HG03280 (cell line): ENCODE results near the gene TXNDC11.

Experiments used
- ATAC-seq: cut with Tn5 transposase; IDR thresholded peaks from one replicate; pipeline ENCODE4 v1.9.1; 2021; ENCODE audit warnings: mild to moderate bottlenecking, moderate library complexity; ENCODE audit not compliant: unreplicated experiment

The TXNDC11 gene

DNA sequence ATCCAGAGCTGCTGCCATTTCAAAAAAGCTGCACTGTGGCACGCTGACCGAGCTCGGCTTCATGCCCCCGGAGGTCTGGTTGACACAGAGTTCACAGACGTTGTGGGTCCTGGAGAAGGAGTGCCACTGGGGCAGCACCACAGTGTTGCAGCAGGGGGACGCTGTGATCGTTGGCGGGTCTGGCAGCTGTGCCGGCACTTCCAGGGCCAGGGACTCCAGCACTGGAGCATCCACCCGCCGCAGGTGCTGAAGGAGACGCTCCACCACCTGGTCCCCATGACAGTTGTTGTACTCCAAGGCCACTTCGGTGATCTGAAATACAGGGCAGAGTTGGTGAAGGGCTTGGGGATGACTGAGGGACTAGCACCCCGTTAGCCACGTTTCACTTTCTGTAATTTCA, 50.9 kb downstream of the TXNDC11 start:
- ATAC-seq: no peak

- no peak for ATAC-seq
These were observed 51.4 kb downstream of the TXNDC11 start for GRCh38 chr16:11691235-11691634.

GRCh38 chr16:11689031-11689840, 53.4 kb downstream of the TXNDC11 start:
- ATAC-seq: peak; percentile 79

GRCh38 chr16:11688520-11688886, 54.2 kb downstream of the TXNDC11 start:
- no peak for ATAC-seq

DNA sequence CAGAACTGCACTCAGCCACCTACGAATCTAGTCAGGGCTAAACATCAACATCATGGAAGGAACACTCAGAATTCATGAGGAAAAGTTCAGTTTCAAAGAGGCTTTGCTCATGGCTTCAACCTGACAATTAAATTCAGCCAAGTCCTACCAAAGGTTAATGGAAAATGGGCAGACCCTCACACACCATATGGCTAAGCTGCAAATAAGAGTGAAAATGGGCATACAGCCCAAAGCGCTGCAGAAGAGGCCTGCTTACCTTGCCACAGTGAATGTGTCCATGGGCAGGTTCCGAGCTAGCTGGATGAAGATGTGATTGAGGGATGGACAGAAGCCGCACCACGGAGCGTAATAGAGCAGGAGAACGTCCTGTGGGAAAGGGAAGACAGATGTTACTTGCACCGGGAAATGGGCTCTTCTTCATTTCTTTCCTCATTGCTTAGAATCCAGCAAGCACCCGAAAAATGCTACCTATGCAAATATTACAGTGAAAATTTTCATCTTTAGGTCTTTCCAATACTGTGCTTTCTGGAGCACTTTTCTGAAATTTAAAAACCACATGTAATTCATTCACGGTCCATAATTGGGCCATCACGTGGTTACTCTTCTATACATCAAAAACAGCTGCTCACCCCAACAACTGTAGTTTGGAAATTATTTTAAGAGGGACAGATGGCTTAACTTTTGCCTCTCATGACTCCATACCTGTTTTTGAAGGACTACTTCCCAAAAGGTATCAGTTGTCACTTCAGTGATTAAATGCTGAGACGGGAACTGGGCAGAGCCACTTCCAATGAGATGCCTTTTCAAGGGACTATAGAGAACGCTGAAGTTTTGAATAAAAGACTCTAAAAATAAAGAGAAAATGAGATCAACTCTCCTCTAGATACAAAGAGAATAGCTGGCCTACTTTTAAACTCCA, 54.8 kb downstream of the TXNDC11 start:
- ATAC-seq: no peak

DNA sequence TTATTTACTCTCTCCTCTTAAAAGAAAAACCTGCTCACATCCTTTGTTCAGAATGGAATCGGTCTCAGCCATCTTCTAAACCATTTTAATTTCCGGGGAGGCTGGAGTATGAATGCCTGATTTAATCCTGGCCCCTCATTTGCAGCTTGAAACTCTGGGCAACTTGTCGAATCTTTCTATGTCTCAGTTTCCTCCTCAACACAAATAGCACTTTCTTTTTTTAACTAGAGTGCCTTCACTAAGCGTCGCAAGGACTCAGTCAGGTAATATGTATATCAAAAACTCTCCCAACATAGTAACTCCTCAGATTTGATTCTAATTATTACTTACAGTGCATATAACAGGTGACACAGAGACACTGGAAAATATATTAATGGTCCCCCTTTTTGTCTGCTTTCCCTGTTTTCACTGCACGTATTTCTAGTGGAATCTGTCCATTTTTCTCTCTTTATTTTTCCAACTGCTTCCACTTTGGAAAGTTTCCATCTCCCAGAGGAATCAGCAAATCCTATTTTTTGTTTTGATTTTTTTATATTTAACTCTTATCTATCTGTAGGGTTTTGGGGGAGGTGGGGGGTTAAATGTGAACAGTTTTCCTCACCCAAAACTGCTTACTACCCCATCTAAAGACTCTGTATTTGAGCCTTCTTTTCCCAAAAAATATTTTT, 55.8 kb downstream of the TXNDC11 start:
- no peak for ATAC-seq

GRCh38 chr16:11685844-11686618, 56.6 kb downstream of the TXNDC11 start:
- ATAC-seq: no peak

DNA sequence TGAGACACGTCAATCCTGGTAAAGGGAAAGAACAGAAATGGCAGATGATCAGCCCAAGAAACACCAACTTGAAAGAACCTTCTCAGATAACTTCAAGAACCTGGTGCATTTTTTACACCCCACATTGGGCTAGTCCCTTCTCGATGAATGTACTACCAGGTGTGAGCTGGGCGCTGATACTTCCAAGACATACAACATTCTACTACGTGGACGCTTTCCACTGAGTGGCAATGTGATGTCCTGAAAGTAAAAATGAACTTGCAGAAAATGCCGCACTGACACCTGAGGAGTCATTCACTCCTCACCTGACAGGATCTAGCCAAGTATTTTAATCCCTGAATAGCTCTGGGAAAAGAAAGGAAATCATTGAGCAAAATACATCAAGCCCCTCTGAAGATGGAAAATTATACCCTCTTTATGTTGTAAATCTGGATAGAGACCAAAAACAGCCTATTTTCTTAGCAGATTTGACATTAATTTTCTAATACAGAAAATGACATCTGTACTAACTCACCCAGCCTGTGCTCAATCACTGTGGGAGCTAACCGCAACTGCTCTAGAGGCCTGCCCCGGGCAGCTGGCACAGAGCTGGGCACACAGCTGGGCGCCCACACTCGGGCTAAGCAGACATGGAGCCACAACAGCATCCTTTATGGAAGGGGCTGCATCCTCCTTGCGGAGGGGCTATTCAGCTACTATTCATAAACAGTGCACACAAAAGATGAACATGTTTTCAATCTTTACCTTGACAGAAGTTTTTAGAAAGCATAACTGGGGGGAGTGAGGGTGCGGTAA, 58.2 kb downstream of the TXNDC11 start:
- ATAC-seq: no peak

DNA sequence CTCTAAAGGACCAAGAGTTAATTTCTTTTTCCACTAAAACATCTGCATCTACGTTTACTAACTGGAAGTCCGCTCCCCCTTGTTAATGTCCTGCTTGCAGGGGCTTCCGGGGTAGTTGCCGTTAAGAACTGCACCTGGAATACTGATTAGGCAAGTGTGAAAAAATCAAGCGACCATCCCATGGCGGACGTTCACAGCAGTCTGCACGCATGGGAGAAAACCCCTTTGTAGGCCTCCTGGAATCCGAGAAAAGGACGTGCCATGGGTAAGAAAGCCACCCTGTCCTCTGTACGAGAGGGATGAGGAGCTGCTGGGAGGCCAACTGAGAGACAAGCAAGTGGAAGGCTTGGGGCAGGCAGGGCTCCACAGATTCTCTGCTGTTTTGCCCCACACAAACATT, 59.5 kb downstream of the TXNDC11 start:
- ATAC-seq: no peak

DNA sequence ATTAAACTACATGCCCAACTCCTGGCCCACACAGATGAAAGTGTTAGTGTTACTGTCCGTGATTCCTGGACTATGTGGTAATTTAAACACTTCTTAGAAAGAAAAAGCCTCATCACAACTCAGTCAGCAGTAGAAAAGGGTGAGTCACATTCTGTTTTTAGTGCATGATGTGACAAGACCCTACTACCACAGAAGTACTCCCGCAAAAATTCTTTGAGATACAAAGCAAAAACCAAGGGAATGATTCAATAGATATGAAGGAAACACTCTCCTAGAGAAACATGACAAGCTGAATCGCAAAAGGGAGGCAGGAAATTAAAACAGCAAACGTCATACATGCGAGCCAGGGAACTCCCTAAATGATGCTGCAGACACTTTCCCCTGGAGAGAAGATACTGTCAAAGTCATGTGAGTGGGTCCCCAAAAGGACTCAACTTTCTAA, 60.0 kb downstream of the TXNDC11 start:
- ATAC-seq: no peak

DNA sequence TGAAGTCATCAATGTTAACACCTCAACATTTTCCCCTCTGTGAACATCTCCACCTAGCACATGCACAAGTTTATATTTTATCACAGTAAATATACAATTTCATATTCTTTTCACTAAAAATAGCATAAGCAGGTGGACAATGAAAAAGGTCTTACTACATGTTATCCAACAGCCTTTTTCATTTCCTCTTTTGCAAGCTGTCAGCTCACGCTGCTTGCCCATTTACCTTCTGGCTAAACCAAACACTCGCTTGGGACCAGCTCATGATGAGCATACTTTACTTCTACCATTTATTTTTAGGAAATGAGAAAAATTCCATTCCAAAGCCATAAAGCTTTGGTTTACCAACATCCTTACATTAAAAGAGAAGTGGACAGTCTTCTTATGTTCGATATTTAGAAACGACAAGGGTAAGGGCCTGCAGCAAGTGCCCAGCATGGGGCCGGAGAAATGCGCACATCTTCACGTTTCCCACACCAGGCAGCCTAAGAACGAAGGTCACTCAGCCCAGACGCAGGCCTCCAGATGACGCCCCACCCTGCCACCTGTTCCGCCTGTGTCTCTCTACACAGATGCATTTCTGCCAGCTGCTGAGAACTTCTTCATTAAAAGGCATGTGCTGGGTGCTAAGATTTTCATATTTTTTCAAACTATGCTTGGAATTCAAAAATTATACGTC, 60.5 kb downstream of the TXNDC11 start:
- peak; percentile 37 for ATAC-seq

DNA sequence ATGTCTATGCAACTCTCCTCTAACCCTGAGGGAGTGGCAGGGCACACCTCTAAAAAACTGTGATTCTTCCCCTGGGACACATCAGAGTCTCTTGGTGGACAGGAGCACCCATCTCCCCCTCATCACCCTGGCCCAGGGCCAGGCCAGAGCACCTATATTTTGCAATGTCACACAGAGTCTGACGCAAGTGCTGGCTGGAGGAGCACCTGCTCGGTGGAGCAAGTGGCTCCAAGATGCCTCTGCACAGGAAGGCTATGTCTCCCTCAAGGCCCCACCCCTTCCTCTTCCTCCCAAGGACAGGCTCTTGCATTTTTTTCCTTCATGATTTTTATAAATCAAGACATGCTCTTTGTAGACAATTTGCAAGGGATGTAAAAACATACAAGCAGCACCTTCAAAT, 61.1 kb downstream of the TXNDC11 start:
- no peak for ATAC-seq

GRCh38 chr16:11679941-11680911, 62.4 kb downstream of the TXNDC11 start:
- no peak for ATAC-seq

GRCh38 chr16:11679250-11679649, 63.4 kb downstream of the TXNDC11 start:
- ATAC-seq: no peak

DNA sequence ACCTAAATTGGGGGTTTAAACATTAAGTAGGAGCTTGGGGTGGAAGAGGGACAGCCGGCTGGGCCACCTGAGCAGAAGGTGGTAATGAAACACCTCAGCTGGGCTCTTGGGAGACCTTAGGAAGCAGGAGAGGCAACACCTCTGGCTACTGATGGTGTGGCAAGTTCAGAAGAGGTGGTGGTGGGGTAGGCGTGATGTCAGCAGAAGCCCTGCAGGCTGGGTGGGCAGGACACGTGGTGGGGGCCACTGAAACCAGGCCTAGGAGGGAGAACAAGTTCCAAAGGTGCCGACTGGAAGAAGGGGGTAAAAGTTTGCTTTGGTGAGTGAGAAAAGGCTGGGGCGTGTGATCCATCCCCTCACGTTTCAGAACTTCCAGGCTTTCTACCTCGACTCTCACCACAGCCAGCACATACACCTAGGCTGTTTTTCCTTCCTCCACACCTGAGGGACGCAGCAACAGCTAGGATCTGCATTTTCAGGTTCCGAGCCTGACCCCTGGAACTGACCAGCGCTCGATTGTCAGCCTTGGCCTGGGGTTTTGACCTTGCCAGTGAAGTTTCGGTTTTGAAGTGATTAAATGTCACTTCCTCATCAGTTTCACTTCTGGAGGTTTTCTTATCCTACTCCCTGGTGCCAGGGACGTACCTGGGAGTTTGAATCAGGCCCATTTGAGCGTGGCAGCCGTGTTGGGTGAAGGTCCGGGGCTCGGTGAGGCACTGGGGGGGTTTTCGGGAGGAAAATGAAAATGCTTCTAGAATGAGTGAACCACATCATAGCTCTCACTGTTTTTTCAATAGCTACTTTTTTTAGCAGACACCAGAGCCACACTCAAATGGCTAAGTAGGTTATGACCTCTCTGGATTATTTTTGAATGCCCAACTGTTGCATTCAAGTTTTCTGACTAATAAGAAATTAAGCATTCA, 64.4 kb downstream of the TXNDC11 start:
- no peak for ATAC-seq

- ATAC-seq: no peak
These were observed 65.2 kb downstream of the TXNDC11 start for GRCh38 chr16:11677451-11677951.

- no peak for ATAC-seq
These were observed 65.9 kb downstream of the TXNDC11 start for GRCh38 chr16:11676799-11677198.
